IPS DF 19.7 (cell line): ENCODE results near the gene APOL2.
"Not testable (repeated sequence)": the region's sequence is repeated elsewhere in the genome, so short reads cannot be mapped to it uniquely, and the experiment has no call there.

Source experiments
- DNase-seq: peaks from one replicate; pipeline ENCODE4 v3.0.0-alpha.2; 2013; ENCODE audit warnings: low read depth, low spot score

Gene APOL2

GRCh38 chr22:36263216-36263673, 23.9 kb upstream of the APOL2 start:
- not testable (repeated sequence) for DNase-seq

GRCh38 chr22:36262307-36262706, 23.0 kb upstream of the APOL2 start:
- not testable (repeated sequence) for DNase-seq

- not testable (repeated sequence) for DNase-seq
These were observed 22.3 kb upstream of the APOL2 start for GRCh38 chr22:36261675-36262074.

GRCh38 chr22:36259615-36260300, 20.4 kb upstream of the APOL2 start:
- no peak for DNase-seq

- DNase-seq = no peak
These were observed 19.6 kb upstream of the APOL2 start for GRCh38 chr22:36258701-36259614.

GRCh38 chr22:36257948-36258670, 18.8 kb upstream of the APOL2 start:
- no peak for DNase-seq

- no peak for DNase-seq
These were observed 18.0 kb upstream of the APOL2 start for GRCh38 chr22:36257308-36257707.

GRCh38 chr22:36256478-36256877, 17.2 kb upstream of the APOL2 start:
- DNase-seq = no peak

GRCh38 chr22:36255572-36255971, 16.2 kb upstream of the APOL2 start:
- not testable (repeated sequence) for DNase-seq

- DNase-seq = no peak
These were observed 14.5 kb upstream of the APOL2 start for GRCh38 chr22:36253523-36254490.

- DNase-seq = no peak
These were observed 13.6 kb upstream of the APOL2 start, which contains the start of gene APOL1 for GRCh38 chr22:36252754-36253522. APOL1 (plus strand) TSS chr22:36253133; CDS start chr22:36254956, 1,823 bp downstream.

- not testable (repeated sequence) for DNase-seq
These were observed 12.8 kb upstream of the APOL2 start for GRCh38 chr22:36251979-36252608.

GRCh38 chr22:36250292-36250960, 11.1 kb upstream of the APOL2 start:
- DNase-seq = not testable (repeated sequence)

- DNase-seq = no peak
These were observed 9.8 kb upstream of the APOL2 start for GRCh38 chr22:36249160-36249559.

- no peak for DNase-seq
These were observed 8.6 kb upstream of the APOL2 start for GRCh38 chr22:36247955-36248354.

GRCh38 chr22:36246718-36247117, 7.4 kb upstream of the APOL2 start:
- DNase-seq = no peak

GRCh38 chr22:36245805-36246356, 6.6 kb upstream of the APOL2 start:
- no peak for DNase-seq
